GM21390 (cell line): ENCODE data around the gene DSCAM.
"Not testable (repeated sequence)": the region's sequence is repeated elsewhere in the genome, so short reads cannot be mapped to it uniquely, and the experiment has no call there.

Source experiments
- ATAC-seq: cut with Tn5 transposase; IDR thresholded peaks from one replicate; pipeline ENCODE4 v1.9.1; 2021; ENCODE audit not compliant: unreplicated experiment

DSCAM gene, protein sequence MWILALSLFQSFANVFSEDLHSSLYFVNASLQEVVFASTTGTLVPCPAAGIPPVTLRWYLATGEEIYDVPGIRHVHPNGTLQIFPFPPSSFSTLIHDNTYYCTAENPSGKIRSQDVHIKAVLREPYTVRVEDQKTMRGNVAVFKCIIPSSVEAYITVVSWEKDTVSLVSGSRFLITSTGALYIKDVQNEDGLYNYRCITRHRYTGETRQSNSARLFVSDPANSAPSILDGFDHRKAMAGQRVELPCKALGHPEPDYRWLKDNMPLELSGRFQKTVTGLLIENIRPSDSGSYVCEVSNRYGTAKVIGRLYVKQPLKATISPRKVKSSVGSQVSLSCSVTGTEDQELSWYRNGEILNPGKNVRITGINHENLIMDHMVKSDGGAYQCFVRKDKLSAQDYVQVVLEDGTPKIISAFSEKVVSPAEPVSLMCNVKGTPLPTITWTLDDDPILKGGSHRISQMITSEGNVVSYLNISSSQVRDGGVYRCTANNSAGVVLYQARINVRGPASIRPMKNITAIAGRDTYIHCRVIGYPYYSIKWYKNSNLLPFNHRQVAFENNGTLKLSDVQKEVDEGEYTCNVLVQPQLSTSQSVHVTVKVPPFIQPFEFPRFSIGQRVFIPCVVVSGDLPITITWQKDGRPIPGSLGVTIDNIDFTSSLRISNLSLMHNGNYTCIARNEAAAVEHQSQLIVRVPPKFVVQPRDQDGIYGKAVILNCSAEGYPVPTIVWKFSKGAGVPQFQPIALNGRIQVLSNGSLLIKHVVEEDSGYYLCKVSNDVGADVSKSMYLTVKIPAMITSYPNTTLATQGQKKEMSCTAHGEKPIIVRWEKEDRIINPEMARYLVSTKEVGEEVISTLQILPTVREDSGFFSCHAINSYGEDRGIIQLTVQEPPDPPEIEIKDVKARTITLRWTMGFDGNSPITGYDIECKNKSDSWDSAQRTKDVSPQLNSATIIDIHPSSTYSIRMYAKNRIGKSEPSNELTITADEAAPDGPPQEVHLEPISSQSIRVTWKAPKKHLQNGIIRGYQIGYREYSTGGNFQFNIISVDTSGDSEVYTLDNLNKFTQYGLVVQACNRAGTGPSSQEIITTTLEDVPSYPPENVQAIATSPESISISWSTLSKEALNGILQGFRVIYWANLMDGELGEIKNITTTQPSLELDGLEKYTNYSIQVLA (N-terminal part only)

DNA sequence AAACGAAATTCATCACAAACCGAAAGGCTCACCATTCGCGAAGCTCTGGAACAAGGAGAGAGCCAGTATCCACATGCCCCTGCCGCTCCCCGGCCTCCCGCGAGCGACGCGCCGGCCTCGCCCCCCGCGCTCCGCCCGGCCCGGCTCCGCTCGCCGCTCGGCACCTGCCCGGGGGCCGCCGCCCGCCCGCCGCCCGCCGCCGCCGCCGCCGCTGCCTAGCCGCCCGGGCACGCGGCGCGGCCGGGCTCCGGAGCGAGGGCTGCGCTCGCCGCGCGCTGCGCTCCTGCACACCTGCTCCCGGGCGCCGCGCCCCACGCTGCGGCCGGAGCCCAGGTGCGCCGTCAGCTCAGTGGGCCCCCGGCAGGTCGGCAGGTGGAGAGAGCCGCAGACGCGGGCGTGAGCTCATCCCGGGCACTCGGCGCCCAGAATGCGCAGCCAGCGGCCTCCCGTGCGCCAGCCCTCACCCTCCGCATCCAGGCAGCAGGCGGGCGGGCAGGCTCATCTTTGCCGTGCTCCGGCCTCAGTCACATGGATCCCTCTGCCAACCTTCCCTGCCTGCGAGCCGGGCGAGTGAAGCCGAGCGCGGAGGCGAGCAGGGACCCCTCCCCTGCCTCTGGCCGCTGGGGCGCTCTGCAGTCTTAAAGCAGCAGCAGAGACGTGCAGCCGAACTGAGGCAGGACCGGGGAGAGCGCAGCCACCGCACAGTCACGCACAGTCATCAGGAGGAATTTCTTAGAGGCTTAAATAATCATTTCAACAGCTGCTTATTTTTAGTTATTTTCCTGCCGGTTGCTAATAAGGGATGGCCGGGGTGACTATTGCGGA, at the start of gene DSCAM:
DSCAM (minus strand) TSS at position 572 of the 825 bp plus-strand sequence; CDS start at position 75, 497 bp downstream.
- ATAC-seq = no peak

DNA sequence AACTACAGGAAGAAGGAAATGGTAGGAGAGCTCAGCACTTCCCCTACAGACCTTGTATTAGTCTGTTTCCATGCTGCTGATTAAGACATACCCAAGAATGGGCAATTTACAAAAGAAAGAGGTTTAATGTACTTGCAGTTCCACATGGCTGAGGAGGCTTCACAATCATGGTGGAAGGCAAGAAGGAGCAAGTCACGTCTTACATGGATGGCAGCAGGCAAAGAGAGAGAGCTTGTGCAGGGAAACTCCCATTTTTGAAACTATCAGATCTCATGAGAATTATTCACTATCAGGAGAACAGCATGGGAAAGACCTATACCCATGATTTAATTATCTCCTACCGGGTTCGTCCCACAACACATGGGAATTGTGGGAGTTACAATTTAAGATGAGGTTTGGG, 48.7 kb upstream of the DSCAM start:
- ATAC-seq = not testable (repeated sequence)

DNA sequence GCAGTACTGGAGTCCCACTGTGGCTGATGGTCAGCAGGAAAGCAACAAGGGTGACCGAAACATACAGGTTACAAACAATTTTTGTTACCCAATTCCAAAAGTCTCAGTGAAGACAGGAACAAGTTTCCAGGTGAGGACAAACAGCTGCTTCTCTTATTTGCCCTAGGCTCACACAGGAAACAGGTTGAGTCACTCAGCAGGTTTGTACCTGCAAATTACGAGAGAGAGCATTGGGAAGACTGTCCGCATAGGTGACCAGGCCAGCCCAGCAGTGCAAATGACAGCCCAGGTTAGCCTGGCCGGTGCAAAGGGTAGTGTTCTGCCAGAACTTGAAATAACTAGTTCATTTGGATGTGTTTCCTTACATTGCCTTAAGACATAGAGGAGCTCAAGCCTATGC, 40.0 kb upstream of the DSCAM start:
- no peak for ATAC-seq

DNA sequence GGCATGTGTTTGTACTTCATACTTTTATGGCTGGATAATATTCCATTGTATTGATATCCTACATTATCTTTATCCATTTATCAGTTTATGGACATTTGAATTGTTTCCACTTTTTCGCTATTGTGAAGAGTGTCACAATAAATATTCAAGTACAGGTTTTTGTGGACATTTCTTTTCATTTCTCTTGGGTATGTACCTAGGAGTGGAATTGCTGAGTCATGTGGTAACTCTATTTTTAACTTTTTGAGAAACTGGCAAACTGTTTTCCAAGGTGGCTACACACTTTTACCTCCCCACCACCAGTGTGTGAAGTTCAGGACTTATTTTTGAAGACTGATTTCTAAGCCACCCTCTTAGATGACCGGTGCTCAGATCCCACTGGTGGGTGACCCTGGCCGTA, 39.0 kb upstream of the DSCAM start:
- no peak for ATAC-seq

DNA sequence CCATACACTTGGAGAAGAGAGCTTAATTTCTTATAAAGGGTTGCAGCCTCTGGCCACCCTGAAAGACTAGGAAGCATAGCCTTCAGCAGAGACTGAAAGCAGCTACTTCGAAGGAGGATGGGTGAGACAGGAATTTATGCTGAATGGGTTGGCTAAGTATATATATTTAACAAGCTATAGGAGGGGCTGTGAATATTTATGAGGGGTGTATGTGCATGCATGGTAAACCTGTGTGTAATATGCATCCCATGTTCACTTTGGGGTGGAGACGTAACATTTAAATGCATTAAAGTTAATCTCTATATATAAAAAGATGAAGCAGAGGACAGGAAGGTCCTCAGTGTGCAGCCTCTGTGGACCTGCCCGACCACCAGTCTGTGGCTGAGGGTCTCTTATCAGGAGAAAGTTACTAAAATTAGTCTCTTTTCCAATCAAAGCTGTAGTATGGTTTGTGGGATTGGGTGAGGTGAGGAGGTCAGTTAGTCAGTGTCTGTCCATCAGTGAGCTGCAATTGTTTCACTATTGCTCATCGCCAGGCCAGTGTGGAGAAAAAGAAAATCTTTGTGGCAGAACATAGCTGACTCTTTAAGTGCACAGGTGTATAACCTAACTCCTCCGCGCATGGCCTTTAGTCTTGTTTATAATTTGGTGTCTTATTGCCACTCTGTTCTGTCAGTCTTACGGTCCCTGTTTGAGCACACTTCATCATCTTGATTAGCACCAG, 35.4 kb upstream of the DSCAM start:
- ATAC-seq = no peak

DNA sequence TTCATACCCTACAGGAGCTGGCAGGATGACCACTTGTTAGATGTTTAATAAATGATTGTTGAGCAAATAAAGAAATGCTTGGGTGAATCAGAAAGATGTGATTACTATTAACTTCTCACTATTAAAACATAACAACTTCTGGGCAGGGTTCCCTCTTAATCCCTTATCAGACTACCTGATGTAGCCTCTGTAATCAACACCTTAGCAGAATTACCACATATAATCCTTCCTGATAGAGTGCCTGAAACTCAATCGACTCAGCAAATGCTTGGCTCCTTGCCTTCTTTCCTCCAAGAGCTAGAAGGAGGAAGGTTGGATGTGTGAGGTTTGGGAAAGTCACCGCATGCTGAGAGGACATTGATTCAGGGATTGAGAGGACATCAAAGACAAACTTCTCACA, 34.8 kb upstream of the DSCAM start:
- ATAC-seq = no peak

DNA sequence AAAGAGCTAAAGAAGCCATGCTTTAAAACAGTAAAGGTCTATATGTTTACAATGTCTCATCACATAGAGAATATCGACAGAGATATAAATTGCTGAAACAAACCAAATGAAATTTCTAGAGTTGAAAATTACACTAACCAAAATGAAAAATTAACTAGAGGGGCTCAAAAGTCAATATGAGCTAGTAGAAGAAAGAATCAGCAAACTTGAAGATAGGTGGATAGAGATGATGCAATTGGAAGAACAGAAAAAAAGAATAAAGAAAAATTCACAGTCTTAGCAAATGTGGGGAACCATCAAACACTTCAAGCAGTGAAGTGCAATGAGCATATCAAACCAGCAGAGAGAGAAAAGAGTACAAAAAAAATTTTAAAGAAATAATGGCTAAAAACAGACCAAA, 24.1 kb upstream of the DSCAM start:
- ATAC-seq = no peak

DNA sequence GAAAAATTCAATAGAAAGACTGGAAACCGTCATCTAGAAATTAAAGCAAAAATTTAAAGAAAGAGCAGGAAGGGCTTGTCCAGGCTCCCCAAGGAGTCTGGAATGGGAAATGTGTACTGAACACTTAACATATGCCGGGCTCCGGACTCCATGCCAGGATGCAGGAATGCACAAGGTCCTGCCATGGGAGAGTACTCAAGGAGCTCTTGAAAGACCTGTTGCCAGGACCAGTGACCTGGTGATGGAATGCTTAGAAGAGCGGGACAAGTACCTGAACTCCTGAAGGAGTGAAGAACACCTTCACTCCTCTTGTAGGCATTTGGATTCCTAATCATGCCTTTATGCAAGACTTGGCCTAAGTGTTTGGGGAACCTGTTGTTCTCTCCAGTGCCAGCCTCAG, 16.9 kb upstream of the DSCAM start:
- no peak for ATAC-seq

DNA sequence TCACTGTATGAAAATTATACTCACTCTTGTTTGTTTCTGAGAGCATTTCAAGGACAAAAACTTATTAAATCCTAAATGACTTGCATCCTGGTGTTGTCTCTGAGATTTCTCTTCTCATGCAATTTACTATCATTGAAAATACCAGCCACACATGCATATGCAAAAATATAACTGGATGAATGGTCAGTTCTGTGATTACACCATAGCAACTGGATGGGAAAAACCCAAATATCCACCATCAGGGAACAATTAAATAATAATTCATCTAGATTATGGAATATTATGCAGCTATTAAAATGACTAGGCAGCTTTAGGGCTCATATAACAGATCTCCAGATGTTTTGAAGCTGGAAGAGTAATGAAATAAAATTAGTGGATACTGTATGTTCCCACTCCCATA, 11.6 kb upstream of the DSCAM start:
- ATAC-seq = no peak

DNA sequence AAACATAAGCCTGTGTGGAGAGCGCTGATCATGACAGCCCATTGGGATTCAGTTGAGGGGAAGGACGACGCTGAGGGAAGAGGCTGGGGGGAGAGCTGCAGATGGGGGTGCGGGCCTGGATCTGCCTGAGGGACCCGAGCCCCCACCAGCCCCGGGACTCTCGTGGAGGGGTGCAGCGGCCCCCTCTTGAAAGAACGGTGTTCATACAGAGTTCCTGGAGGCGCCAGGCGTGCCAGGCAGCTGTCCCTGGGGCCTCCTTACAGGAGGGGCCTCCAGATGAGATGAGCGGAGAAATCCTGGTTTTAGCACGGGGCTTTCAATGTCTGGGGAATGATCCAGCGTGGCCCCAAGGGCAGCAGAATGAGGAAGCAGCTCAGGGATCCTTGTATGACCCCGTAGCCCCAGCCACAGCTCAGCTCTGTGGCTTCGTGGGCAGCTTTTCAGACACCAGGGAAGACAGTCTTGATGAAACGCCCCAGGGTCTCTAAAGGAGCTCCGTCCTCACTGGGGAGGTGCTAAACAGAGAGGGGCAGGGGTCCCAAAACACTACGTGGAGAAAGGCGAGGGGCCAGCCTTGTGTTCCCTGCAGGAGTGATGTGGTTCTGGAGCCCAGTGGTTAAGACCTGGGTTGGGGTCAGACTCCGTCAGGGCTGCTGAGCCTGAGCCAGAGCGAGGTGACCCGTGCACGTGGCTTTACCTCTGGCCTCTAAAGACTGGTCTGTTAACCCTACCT, 7.2 kb upstream of the DSCAM start:
- no peak for ATAC-seq

DNA sequence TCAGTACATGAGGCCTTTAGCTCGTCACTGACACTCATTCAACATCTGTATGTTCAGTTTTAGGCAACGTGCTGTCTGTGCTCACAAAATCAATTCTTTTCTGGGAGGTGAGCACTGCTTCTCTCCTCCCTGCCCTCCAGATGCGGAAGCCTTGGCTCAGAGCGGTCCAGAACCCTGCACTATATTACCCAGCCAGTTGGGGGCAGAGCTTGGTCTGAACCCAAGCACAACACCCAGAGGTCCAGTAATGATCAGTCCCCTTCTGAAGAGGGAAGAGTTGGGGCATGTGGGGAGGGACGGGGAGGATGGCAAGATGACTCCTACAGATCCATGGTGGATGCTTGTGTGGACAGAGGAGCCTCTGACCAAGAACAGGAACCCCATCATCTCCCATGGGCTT, 5.6 kb upstream of the DSCAM start:
- ATAC-seq = no peak

DNA sequence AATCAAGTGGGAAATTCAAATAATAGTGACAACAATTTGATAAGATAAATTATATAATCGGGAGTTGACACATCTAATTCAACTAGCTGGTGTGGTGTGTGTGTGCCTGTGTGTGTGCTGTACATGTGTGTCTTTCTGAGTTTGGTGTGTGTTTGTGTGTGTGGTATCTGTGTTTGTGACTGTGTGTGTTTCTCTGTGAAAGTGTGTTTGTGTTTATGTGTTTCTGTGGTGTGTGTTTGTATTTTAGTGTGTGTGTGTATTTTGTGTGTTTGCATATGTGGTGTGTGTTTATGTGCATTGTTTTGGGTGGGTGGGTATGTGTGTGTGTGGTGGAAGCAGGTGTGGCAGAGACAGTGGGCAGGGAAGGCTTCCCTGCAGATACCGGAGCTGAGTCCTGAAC, 4.8 kb upstream of the DSCAM start:
- no peak for ATAC-seq

DNA sequence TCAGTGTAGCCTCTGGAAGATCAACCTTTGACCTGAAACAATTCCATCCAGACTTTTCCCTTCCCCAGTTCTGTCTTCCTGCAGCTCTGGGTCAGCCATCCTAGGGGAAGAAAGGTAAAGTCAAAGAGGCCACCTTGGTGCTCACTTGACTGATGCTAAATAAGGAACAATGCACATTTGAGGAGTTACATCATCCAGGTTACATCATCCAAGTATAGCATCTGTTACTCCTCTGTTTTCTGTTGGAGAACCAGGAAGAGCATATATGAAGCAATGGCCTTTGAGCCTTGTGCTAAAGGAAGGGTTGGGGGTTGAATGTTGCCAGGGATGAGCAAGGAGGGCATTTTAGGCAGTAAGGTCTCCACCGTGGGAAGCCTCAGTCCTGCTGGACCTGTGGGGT, 3.1 kb upstream of the DSCAM start:
- ATAC-seq = no peak

DNA sequence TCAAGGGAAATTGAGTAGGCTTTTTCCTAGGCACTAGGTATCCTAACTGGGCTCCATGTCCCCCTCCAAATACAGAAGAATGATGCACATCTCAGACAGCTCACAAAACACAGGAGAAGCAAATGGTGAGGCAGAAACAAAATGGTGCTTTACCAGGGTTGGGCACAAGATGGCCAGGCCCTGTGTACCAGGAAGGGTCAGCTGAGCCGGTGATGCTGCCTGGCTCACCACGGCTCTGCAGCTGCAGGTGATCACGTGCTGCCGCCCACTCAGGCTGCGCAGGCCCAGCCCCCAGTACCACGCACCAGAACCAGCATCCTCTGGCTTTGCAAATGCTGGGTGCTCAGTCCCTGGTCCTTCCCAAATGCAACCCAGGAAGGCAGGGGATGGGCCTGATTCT, 993 bp upstream of the DSCAM start:
- ATAC-seq = no peak

DNA sequence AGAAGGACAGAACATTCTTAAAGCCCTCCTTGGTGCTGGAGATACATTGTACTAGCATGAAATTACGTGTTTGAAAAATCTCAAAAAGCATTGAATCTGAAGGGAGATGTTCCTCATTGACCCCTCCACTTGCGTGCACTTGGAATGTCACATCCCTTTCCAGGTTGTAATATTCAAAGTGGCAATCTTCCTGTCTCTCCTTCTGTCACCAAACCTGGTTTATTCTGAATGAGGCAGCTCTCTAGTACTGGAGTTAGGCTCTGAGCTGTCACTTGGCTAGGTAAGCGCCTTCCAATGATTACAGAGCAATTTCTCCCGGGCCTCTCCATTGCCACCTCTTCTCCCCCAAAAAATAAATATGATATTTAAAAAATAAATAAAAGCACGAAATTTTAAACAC, 855 bp downstream of the DSCAM start:
- ATAC-seq = no peak

DNA sequence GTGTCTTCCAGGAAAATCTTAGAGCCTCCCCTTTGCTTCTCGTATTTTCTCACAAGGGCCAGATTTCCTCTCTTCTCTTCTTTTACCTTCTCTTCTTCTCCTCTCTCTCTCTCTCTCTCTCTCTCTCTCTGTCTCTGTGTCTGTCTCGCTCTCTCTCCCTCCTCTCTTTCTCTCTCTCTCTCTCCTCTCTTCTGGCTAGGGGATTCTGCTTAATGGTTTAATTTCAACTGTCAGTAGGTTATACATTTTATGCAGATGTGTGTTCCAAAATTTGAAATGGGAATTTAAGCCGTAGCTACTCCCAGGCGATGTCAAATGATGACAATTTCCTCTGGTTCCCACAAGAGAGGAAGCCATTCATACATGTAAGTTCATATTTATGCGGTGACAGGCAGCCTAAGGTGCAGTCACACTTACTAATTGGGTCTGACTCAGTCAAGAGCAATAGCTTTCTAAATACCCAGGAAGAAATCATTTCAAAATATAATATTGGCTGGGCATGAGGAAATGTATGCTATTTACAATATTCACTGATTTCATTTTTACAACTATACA, 1.4 kb downstream of the DSCAM start:
- no peak for ATAC-seq

DNA sequence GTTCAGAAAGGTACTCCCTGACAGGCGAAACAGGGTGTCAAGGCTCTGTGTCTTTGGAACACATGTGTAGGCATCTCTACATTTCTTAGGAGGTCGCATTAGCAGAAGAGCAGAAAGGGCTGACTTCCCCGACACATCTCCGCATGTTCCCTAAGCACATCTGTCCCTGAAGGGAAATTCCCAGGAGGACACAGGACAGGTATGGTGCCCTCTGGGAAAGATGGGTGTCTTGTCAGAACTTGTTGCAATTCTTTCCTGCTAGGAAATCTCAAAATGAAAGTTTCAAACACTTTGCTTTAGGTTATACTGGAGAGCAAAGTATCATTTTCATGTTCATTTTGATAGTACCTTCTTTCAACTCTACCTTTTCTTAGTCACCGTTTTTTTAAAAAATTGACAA, 2.0 kb downstream of the DSCAM start:
- ATAC-seq = no peak

DNA sequence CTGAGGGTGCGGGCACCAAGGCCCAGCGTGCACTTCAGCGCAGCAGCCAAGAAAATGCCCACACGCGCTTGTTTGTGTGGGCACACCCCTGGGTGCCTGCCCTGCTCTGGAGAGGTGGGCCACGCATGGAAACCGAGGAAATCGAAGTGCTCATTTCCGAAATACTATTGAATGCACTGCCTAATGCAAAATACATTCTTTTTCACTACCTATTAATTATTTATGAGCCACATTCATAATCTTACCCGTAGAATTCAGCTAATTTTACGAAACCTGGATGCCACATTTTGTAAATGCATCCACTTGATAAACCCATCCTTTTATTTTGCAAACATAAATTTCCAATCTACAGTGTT, 4.8 kb downstream of the DSCAM start:
- ATAC-seq = no peak

DNA sequence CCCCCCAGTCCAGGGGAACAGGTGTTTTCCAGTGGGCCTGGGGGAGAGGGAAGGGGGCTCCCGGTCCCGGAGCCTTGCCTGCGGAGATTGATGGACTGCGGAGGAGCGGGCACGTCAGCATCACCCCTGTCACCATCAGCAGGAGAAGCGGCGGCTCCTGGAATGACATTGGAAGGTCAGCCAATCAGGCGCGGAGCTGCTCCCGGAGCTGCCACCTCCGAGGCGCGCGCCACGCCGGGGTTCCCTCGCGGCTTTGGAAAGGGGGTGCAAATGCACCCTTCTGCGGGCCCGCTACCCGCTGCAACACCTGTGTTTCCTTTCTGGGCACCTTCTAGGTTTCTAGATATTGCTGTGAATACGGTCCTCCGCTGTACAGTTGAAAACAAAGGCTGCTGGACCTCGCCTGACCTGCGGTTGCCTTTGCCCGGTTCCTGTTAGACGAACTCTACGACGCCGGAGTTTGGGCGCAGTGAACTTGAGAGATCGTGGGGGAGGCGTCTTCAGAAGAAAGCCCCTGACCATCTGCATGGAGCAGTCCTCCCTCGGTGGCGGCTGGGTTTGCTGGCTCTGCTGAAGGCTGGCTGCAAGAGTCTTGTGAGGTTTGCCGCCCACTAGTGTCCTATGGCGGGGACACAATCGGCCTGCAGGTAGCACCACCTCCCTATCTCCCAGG, 5.3 kb downstream of the DSCAM start:
- no peak for ATAC-seq
